Smooth muscle cell (in vitro differentiated cells): ENCODE data around the gene ZBTB16. TPM values are rescaled to one million over a fixed set of nuclear protein-coding genes. Genes with fewer than 3 reads are reported as not detected.

Experiments
- DNase-seq: peaks from one replicate; lab custom pipeline; 2025; ENCODE audit not compliant: unreplicated experiment; lab: John Stamatoyannopoulos, UW
- H2AFZ ChIP-seq: fragments of 200-600 bp; sonication (generic); 2 replicates; pipeline ENCODE4 v1.6.0; 2016; ENCODE audit warnings: antibody characterized with exemption, low read depth, mild to moderate bottlenecking
- H3F3A ChIP-seq: fragments of 200-600 bp; sonication (generic); 2 replicates; pipeline ENCODE4 v1.6.0; 2017; ENCODE audit warnings: antibody characterized with exemption, low read depth
- H3K27ac ChIP-seq: fragments of 200-600 bp; sonication (generic); 2 replicates; pipeline ENCODE4 v1.5.1; 2016; ENCODE audit warnings: low read depth, mild to moderate bottlenecking
- H3K27me3 ChIP-seq: fragments of 200-600 bp; sonication (generic); 2 replicates; pipeline ENCODE4 v1.6.1; 2016; ENCODE audit warnings: low read depth, mild to moderate bottlenecking
- H3K36me3 ChIP-seq: fragments of 200-600 bp; sonication (generic); 2 replicates; pipeline ENCODE4 v1.5.1; 2016; ENCODE audit warnings: low read depth
- H3K4me1 ChIP-seq: fragments of 200-600 bp; sonication (generic); 2 replicates; pipeline ENCODE4 v1.5.1; 2016; ENCODE audit warnings: low read depth
- H3K4me2 ChIP-seq: fragments of 200-600 bp; sonication (generic); 2 replicates; pipeline ENCODE4 v1.6.0; 2016; ENCODE audit warnings: mild to moderate bottlenecking
- H3K4me3 ChIP-seq: fragments of 200-600 bp; sonication (generic); 2 replicates; pipeline ENCODE4 v1.5.1; 2016; ENCODE audit warnings: mild to moderate bottlenecking
- H3K79me2 ChIP-seq: fragments of 200-600 bp; sonication (generic); 2 replicates; pipeline ENCODE4 v1.6.0; 2016; ENCODE audit warnings: low read depth, mild to moderate bottlenecking
- H3K9ac ChIP-seq: fragments of 200-600 bp; sonication (generic); 2 replicates; pipeline ENCODE4 v1.6.0; 2016; ENCODE audit warnings: low read depth
- H3K9me3 ChIP-seq: fragments of 200-600 bp; sonication (generic); replicated peaks from 2 replicates; pipeline ENCODE4 v1.5.1; 2016; ENCODE audit warnings: low read depth
- H4K20me1 ChIP-seq: fragments of 200-600 bp; sonication (generic); 2 replicates; pipeline ENCODE4 v1.6.0; 2016; ENCODE audit warnings: low read depth
- CTCF ChIP-seq: fragments of 200-600 bp; sonication (generic); IDR thresholded peaks from 2 replicates; pipeline ENCODE4 v1.5.1; 2017; ENCODE audit warnings: borderline replicate concordance, mild to moderate bottlenecking, antibody characterized with exemption; ENCODE audit not compliant: insufficient read depth, poor library complexity, severe bottlenecking
- WGBS: methylation state at CpG from one replicate; pipeline ENCODE4 v1.1.7; 2016; ENCODE audit warnings: low lambda C conversion rate; 5-methylcytosine and 5-hydroxymethylcytosine counted together
- polyA plus RNA-seq: library from polyadenylated mRNA; unstranded; fragments of >200 nt; fragmentation: Nextera tagmentation; extraction: Ambion mirVana; gene quantifications from 2 replicates; pipeline ENCODE4 v1.2.1, GENCODE V29; 2016
- total RNA-seq: library from RNA; depleted of rRNA; stranded (reverse); fragments of >200 nt; gene quantifications from 2 replicates; pipeline ENCODE4 v1.2.3, GENCODE V29; 2014

Gene ZBTB16
- total and polyA plus RNA-seq, 2 experiments from 2014 or later, result not detected

DNA sequence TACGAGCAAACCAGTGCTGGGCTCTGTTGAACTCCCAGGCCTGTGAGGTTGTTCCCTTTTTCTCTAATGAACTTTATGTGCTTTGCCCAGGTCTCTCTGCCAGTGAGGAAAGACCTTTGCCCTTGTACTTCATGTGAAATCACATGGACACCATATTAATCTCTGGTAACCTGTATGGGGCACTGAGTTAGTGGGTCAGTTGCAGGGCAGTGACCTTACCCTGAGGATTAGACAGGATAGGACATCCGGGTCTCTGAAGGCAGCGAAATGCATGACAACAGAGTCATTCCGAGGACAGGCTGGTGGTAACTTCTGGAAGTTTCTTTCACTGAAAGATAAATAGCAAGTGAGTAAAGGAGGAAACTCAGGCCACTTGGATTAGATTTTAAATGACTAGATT, 93.7 kb downstream of the ZBTB16 start:
- H3K27ac ChIP-seq, result no peak overlapping the region
- H4K20me1 ChIP-seq, result no peaks in the 10 kb centered on the region
- no peak overlapping the region for H2AFZ ChIP-seq
- no peak overlapping the region for H3K4me3 ChIP-seq
- H3K79me2 ChIP-seq, result no peaks in the 10 kb centered on the region
- no peaks in the 10 kb centered on the region for H3K9me3 ChIP-seq
- peaks cover 10% of the 10 kb centered on the region for H3F3A ChIP-seq
- 93% methylated on average over 4 of the region's 4 CpGs for WGBS
- DNase-seq, result no peak
- TF ChIP-seq CTCF, result no peak
- no peaks in the 10 kb centered on the region for H3K36me3 ChIP-seq
- H3K4me1 ChIP-seq, result peaks cover 4% of the 10 kb centered on the region
- H3K27me3 ChIP-seq, result no peaks in the 10 kb centered on the region
- no peak overlapping the region for H3K9ac ChIP-seq
- no peak overlapping the region for H3K4me2 ChIP-seq

DNA sequence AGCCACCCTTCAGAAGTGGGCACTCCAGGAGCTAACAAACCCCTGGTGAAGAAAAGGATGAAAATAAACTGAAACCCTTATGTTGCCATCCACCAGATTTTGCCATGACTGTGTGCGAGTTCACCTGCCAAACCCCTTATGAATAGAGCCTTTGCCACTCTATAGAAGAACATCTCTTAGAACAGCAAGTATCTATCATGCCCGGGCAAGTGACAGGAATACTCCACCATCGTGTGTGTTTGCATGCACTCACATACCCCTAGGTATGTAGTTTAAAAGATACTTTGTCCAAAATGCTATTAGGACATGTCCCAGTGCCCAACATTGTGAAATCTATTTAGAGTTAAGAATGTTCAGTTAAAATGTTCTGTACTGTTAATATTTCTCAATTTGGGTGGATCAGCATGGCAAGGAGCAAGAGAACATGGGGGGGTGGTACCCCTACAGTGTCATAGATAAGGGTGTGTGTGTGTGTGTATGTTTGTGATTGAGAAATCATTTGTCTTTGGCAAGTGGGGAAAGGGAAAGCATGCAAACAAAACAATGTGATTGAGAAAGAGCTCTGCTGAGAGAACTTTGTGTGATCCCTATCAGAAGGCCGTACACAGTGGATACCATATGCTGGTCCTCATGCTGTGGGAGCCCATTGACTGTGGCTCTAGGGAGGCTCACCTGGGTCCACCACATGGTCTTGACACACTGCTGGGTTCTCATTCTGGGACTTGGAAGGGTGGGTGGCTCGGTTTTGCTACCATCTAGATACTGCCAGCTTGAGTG, 94.9 kb downstream of the ZBTB16 start:
- Histone ChIP-seq H4K20me1 (no peaks in the 10 kb centered on the region), H3K79me2 (no peaks in the 10 kb centered on the region), H3K4me1 (peaks cover 7% of the 10 kb centered on the region), H3F3A (peaks cover 10% of the 10 kb centered on the region), H3K4me3 (no peak overlapping the region), H3K27me3 (no peaks in the 10 kb centered on the region), H3K9ac (no peak overlapping the region), H3K27ac (no peak overlapping the region), H3K36me3 (no peaks in the 10 kb centered on the region), H3K9me3 (no peaks in the 10 kb centered on the region), H3K4me2 (no peak overlapping the region), H2AFZ (no peak overlapping the region)
- 87% methylated on average over 5 of the region's 5 CpGs for WGBS
- DNase-seq, result no peak
- no peak for TF ChIP-seq CTCF

DNA sequence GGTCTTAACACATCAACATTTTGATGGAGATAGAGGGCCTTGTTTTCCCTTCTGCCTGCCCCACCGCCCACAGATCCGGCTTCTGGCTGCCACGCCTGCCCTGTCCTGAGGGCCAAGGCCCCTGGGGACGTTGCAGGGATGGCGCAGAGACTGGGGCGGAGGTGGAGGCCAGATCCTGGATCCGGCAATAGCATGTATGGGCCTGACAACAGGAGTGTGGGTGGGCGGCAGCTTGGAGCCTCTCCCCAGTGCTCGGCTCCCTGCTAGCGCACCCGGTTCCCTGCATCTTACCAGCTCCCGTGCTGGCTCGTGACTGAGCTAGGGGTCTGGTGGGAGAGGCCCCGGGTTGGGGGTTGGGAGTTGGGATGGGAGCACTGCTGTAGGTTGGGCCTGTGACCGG, 95.6 kb downstream of the ZBTB16 start:
- H4K20me1 ChIP-seq, result no peaks in the 10 kb centered on the region
- H3K79me2 ChIP-seq, result no peaks in the 10 kb centered on the region
- H3K4me1 ChIP-seq, result peaks cover 13% of the 10 kb centered on the region
- no peak overlapping the region for H3K4me3 ChIP-seq
- no peak for DNase-seq
- no peak overlapping the region for H3K9ac ChIP-seq
- peaks cover 10% of the 10 kb centered on the region for H3F3A ChIP-seq
- H3K36me3 ChIP-seq, result no peaks in the 10 kb centered on the region
- WGBS, result 91% methylated on average over 15 of the region's 15 CpGs
- no peak overlapping the region for H3K27ac ChIP-seq
- no peak overlapping the region for H3K4me2 ChIP-seq
- no peaks in the 10 kb centered on the region for H3K27me3 ChIP-seq
- no peak overlapping the region for H2AFZ ChIP-seq
- H3K9me3 ChIP-seq, result no peaks in the 10 kb centered on the region
- TF ChIP-seq CTCF, result no peak

GRCh38 chr11:114156131-114156581, 96.6 kb downstream of the ZBTB16 start:
- H2AFZ ChIP-seq, result no peak overlapping the region
- no peak overlapping the region for H3K27ac ChIP-seq
- WGBS, result 95% methylated on average over 13 of the region's 13 CpGs
- H4K20me1 ChIP-seq, result no peaks in the 10 kb centered on the region
- H3K27me3 ChIP-seq, result no peaks in the 10 kb centered on the region
- H3K9me3 ChIP-seq, result no peaks in the 10 kb centered on the region
- no peaks in the 10 kb centered on the region for H3K36me3 ChIP-seq
- H3K79me2 ChIP-seq, result no peaks in the 10 kb centered on the region
- H3F3A ChIP-seq, result no peaks in the 10 kb centered on the region
- H3K4me1 ChIP-seq, result peaks cover 15% of the 10 kb centered on the region
- H3K4me3 ChIP-seq, result no peak overlapping the region
- TF ChIP-seq CTCF, result no peak
- H3K9ac ChIP-seq, result no peak overlapping the region
- H3K4me2 ChIP-seq, result no peak overlapping the region
- DNase-seq, result no peak
